IPS DF 4.7 (cell line): ENCODE measurements around the gene PNPLA2.

ENCODE experiments used
- DNase-seq: peaks from one replicate; pipeline ENCODE4 v3.0.0-alpha.2; 2013; ENCODE audit warnings: low spot score; ENCODE audit errors: extremely low read depth

Gene PNPLA2

DNA sequence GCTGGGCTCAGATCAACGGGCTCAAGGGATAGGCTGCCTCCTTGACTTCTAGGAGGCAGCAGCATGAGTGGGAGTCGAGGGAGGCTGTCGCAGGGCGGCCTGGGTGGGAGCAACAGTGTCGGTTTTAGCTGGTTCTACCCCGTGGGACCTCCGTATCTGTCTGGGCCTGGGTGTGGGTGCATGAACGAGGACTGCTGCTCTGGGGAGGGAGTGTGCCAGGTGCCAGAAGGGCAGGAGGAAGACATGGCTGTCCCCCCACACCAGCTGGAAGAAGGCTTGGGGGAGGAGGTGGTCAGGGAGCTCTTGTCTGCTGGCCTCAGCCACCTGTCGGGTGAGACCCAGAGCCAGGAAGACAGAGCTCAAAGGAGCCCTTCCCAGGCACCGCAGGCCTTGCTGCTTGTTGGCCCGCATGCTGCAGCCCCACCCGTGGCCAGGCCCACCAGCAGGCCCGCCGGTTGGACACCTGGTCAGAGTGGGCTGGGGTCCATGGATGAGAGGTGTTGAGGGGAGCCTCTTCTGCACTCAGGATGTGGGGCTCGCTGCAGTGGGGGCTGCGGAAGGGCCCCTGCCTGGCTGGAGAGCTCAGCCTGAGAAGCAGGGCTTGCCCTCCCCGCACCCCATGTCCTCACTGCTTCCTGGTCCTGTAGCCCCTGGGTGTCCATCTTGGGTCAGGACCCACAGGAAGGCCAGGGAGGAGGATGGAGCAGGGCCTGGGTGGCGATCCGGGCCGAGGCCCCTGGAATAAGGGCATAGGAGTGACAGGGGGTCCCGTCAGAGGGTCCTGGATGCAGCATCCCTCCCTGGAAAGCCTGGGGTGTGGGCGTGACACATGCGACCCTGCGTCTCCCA is 32.3 kb upstream of the PNPLA2 start:
- DNase-seq, result no peak

GRCh38 chr11:787084-787675 is 31.5 kb upstream of the PNPLA2 start:
- DNase-seq, result no peak

- DNase-seq, result no peak
These were observed 30.6 kb upstream of the PNPLA2 start for GRCh38 chr11:788009-788640.

DNA sequence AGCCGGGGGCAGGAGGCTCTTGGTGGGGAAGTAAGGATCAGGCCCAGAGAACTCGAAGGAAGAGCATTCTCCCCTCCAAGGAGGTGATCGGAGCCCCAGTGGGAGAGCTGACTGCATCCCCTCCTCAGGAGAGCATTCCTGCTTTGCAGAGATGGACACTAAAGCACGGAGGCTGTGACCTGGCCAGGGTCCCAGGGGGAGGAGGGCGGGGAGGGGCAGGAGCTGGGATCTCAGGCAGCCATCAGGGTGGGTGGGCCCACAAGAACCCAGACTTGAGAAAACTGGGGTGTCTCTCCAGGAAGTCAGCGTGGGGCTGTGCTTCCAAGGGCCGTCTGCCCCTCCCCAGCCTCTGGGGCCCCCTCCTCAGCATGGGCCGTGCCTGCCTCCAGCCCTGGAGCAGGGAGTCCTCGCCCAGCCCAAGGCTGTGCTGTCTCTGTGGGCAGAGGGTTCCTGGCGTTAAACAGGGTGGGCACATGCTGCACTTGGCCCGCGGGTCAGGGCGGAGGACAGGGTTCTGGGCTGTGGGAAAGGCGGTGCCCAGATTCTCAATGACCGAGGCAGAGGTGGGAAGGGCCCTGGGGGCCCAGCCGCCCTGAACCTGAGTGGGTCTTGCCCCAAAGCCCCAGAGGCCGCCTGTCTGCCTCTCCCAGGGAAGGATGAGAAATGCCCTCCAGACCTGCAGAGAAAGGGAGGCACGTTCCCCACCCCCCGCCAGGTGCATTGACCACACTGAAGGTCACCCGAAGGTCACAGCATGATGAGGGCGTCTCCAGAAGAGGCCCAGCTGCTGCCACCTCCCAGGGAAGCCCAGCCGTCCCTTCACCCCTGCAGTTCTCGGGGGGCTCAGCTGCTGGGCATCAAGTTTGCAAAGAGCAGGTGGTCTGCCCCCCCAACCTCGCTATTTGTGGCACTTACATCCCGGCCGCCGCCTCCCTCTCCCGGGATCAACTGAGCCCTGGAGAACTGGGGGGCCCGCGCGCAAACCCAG is 29.5 kb upstream of the PNPLA2 start:
- no peak for DNase-seq

GRCh38 chr11:789943-790342 is 28.8 kb upstream of the PNPLA2 start, which contains the start of gene CEND1:
Gene CEND1 (minus strand): TSS chr11:790090. CDS start chr11:788576, 1,514 bp downstream.
- no peak for DNase-seq

DNA sequence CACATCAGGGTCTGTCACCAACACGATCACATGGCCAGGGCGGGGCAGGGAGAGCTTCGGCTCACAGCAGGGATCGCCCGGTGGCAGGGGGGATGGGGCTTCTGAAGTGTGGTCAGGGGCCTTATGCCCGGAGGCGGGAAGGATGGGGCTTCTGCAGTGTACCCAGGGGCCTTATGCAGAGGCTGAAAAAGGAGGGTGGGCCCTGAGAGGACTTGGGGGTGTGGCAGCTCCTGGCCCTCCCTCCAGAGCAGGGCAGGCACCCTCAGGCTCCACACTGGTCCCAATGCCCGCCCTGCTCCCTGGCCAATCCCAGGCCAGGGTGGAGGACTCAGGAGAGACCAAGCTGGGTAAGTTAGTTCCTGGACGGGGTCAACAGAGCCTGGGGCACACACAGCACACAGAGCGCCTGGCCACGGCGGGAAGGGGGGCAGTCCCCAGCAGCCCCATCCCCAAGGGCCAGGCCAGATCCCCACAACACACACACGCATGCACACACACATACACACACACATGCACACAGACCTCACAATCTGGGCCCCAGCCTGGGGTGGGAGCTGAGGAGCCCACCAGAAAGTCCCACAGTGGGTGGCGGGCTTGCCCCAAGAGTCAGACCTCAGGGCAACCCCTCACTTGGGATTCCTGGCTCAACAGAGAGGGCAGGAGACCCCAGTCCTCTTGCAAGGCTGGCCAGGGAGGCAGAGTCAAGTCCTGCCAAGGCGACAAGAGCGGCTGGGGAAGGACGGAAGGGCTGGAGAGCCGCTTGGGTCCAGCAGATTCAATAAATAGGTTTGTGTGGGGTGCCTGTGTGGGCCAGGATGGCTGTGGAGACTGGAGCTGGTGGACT is 27.8 kb upstream of the PNPLA2 start:
- no peak for DNase-seq

- DNase-seq, result no peak
These were observed 26.8 kb upstream of the PNPLA2 start for GRCh38 chr11:791658-792534.

- DNase-seq, result no peak
These were observed 26.2 kb upstream of the PNPLA2 start for GRCh38 chr11:792535-792821.

GRCh38 chr11:792873-793272 is 25.8 kb upstream of the PNPLA2 start:
- no peak for DNase-seq

GRCh38 chr11:793556-793955 is 25.2 kb upstream of the PNPLA2 start:
- DNase-seq, result no peak

- DNase-seq, result no peak
These were observed 24.5 kb upstream of the PNPLA2 start for GRCh38 chr11:794013-794765.

- DNase-seq, result no peak
These were observed 23.7 kb upstream of the PNPLA2 start for GRCh38 chr11:794766-795633.

DNA sequence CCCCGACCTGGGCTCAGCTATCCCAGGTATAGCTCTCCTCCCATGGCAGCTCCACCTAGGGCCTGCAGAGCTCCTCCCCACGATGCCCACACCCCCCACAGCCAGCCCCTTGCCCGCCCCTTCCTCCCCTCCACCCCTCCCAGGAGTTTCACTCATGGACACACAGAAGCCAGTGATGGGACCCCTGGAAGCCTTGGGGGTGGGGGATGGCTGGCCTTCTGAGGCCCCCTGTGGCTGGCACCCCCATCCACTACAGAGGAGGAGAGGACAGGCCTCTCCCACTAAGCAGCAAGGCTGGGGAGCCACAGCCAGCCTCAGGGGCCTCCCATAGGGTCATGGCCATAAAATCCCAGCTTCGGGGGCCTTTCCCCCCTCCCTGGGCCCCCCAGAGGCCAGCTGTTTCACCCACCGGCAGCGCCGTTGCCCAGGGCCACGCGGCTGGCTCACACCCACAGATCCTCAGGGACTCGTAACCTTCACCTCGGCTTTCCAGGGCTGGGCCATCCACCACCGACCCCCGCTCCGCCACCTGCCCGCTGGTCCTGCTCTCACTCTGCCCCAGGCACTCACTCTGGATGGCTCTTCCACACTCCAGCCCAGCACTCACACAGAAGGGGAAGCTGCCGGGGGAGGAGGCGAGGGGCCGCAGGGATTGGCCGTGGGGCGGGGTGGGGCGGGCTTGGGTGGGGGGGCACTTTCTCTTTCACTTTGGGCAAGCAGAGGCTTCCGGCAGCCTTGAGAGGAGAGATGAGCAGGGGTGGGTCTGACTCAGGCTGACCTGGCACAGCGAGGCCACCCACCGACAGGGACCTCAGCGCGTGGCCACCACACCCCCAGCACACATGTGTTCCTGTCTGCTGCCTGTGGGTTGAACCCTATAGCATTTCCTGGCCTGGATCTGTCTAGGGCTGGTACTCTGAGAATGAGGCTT is 22.8 kb upstream of the PNPLA2 start:
- DNase-seq, result no peak

DNA sequence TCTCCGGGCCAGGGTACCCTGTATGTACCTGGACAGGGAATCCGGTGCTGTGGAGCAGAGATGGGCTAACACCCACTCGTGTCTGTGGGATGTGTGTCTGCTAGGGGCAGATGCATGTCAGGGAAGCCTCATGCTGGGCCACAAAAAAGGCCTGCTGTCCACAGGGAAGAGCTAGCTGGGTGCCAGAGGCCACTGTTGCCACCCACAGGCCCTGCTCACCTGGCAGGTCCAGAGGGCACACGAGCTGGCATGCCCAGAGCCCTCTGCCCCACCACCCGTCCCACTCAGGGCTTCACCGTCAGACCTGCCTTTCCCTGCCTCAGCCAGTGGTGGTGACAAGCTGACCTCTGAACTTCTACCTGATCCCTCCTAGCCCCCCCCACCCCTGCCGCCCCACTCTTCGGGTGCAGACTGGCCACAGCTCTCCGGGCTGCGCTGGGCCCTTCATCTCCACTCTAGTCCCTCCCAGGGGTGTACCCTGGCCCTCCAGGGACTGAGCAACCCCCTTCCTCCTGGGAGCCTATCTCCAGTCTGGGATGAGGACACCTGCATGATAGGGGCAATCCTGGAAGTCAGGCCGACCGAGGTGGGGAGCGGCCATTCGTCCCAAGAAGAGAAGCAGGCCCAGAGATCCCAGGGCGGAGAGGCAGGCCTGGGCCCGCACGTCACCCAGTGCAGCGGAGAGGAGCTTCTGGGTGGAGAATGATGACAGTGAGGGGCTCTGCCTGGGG is 22.0 kb upstream of the PNPLA2 start:
- no peak for DNase-seq

GRCh38 chr11:797296-798092 is 21.2 kb upstream of the PNPLA2 start:
- DNase-seq, result no peak
